HG03520 (cell line): ENCODE measurements around the gene AIG1.
"Not testable (repeated sequence)": the region's sequence is repeated elsewhere in the genome, so short reads cannot be mapped to it uniquely, and the experiment has no call there.

Source experiments
- ATAC-seq: cut with Tn5 transposase; IDR thresholded peaks from one replicate; pipeline ENCODE4 v1.9.1; 2021; ENCODE audit warnings: mild to moderate bottlenecking, moderate library complexity; ENCODE audit not compliant: unreplicated experiment

Gene AIG1

DNA sequence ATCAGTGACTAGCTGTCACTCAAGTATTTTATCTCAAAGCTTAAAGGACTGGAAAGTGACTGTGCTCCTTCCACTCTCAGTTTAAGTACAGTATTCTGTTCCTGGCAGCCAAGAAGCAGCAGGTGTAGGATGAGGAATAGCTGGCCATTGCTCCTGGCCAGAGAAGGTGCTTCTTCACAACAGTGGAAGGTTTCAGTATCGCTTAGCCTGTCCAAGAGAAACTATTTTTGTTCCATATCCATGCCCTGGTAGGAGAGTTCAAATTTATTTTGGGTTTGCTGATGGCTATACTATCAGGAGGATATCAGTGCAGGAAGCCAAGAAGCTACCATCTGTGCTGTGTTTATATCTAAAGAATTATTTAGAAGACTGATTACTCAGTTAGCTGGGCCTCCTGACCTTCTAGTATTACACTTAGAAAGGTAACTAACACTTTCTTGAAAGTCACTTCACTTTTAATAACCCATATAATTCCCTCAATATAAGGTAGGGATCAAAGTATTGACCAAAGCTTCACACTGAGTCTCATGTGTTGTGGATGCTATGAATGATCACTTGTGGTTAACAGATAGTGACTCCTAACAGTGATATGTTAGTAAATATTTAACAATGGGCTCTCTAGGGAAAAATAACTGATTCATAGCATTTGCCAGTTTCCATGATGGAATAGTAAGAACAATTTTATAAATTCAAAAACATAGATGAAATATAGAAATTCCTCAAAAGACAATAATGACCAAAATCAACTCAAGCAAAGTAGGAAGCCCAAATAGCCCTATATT, 99.9 kb downstream of the AIG1 start:
- no peak for ATAC-seq

DNA sequence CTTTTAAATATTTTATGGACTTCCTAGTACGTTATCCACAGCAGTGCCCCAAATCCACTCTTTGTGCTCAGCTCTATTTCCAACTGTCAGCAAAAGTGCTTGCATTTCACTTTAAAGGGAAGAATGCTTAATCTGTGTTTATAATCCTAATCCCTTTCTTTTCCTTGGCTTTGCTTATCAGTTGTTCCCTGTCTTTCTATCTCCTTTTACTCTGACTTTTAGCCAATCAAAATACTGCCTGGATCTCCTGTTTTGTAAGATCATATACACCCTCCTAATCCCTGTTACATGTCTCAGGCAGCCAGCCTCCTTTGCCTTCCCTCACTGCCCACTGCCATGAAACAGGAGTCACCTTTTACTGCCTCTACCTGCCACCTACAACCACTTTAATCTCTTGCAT, 102.9 kb downstream of the AIG1 start:
- no peak for ATAC-seq

DNA sequence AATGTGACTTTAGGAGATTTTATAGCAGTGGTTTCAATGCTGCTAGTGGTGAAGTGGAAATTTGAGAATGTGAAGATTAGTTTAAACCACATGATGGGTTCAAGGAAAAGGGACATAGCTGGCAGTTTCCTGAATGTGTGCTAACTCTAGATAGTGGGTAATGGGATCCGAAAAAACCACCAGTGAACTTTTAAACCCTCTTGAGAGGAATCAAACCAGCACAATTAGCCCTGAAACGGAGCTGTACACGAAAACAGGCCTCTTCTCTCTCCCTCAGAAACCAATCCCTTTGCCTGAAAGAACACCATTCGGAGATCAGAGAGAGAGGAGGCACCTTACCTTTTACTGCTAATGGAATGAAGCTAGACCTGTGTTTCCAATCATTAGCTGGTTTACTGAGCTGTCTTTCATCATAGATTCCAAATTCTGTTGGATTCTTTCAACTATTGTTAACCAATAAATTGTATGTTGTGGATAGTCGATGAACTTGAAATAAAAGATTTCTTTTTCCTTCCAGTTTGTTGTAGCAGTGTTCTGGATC, 103.9 kb downstream of the AIG1 start:
- ATAC-seq, result no peak

DNA sequence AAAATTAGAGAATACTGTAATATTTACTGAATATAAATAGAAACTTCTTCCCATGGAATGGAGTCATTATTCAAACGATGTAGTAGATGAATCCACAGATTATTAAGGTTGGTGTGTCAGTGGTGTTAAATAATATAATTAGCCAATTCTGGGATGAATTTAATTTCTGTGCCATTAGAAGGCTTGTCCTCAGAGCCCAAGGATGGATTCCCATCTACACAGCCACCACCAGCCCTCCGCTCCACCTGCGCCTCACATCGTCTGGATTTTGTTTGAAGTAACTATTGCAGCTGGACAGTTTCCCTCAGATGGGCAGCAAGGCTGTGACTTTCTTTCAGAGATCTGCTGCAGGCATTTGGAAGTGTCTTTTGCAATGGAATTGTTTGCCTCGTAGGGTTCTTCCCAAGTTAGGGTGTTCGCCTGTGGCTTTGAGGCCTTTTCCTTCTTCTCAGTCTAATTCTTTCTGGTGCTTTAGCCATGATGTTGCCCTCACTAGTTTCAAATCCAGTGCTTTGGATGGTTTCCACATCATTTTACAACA, 104.7 kb downstream of the AIG1 start:
- no peak for ATAC-seq

DNA sequence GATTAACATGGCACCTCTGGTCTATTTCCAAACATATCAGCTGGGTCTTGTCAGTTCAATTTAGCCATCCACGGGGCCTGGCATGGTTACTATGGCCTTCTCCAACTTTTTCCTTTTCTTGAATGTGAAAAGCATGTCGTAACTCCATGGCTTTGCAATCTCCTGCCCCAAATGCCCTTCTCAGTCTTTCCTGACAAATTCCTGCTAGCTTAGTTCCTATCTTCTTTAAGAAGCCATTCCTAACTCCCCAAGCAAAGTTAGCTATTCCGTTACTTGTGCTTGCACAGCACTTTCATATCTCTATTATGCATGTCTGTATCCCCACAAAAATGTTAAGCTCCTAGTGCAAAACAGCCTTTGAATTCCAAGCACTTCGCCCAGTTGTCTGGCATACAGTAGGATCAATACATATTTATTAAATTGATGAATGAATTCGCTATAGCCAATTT, 105.6 kb downstream of the AIG1 start:
- no peak for ATAC-seq

DNA sequence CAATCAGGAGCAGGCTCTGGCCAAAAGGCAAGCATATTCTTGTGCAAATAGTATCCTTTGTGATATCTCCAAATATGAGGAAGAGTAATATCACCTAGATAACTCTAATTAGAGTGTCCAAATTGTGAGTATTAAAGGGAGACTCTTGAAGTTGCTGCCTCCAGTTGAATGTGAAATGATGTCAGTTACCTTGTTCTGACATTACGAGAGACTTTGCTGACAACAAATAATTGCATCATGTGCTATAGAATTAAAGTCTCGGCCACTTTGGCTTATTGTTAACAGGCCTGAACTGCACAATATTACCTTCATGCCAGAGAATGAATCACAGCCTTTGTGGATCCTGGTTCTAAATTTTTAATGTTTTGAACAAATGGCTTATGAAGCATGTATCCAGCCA, 106.5 kb downstream of the AIG1 start:
- ATAC-seq, result no peak

DNA sequence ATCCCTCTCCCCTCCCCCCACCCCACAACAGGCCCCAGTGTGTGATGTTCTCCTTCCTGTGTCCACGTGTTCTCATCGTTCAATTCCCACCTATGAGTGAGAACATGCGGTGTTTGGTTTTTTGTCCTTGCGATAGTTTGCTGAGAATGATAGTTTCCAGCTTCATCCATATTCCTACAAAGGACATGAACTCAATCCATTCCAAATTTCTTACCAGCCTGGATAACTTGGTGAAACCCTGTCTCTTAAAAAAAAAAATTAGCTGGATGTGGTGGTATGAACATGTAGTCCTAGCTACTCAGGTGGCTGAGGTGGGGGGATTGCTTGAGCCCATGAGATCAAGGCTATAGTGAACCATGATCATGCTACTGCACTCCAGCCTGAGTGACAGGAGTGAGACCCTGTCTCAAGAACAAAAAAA, 107.7 kb downstream of the AIG1 start:
- not testable (repeated sequence) for ATAC-seq

DNA sequence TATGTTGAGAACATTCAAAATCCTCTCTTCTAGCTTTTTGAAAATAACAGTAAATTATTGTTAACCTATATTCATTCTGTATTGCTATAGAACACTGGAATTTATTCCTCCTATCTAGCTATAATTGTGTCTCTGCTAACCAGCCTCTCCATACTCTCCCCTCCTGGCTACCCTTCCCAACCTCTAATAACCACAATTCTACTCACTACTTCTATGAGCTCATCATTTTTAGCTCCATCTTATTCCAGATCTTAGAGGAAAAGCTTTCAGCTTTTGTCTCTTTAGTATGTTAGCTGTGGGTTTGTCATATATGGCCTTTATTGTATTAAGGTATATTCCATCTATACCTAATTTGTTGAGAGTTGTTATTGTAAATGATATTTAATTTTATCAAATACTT, 108.8 kb downstream of the AIG1 start:
- no peak for ATAC-seq

DNA sequence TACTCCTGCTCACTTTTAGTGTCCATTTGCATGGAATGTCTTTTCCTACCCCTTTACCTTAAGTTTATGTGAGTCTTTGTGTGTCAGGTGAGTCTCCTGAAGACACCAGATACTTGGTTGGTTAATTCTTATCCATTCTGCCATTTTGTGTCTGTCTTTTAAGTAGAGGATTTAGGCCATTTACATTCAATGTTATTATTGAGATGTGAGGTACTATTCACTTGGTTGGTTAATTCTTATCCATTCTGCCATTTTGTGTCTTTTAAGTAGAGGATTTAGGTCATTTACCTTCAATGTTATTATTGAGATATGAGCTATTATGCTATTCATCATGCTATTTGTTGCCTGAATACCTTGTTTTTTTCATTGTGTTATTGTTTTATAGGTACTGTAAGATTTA, 113.8 kb downstream of the AIG1 start:
- ATAC-seq, result no peak

DNA sequence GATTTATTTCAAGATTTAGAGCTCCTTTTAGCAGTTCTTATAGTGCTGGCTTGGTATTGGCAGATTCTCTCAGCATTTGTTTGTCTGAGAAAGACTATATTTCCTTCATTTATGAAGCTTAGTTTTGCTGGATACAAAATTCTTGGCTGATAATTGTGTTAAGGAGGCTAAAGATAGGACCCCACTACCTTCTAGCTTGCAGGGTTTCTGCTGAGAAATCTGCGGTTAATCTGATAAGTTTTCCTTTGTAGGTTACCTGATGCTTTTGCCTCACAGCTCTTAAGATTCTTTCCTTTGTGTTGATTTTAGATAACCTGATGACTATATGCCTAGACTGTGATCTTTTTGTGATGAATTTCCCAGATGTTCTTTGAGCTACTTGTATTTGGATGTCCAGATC, 114.3 kb downstream of the AIG1 start:
- no peak for ATAC-seq

DNA sequence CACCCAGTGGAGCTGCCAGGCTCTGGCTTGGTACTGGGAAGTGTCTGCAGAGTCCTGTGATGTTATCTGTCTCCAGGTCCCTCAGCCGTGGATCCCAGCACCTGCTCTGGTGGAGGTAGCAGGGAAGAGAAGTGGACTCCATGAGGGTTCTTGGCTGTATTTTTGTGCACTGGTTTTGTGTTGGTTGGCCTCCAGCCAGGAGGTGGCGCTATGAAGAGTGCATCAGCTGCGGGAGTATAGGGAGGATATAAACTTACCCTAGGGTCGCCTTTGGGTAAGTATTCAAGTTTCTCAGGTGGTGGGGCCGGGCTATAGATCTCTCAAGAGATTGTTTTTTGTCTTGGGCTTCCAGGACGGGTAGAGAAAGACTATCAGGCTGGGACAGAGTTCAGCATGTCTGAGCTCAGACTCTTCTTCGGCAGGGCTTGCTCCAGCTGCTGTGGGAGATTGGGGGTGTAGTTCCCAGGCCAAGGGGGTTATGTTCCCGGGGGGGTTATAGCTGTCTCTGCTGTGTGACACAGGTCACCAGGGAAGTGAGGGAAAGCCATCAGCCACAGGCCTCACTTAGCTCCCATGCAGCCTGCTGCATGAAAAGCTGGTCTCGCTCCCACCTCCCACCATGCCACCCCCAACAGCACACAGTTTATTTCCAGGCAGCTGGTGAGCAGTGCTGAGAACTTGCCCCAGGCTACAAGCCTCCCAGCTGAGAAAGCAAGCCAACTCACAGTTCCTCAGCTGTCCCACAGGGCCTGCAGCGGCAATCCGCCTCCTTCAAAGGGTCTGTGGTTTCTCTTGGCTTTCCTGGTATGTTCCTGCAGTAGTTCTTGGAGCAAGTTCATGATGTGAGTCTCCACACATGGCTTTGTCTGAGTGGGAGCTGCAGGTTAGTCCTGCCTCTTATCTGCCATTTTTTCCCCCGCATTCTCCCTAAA, 115.7 kb downstream of the AIG1 start:
- no peak for ATAC-seq

DNA sequence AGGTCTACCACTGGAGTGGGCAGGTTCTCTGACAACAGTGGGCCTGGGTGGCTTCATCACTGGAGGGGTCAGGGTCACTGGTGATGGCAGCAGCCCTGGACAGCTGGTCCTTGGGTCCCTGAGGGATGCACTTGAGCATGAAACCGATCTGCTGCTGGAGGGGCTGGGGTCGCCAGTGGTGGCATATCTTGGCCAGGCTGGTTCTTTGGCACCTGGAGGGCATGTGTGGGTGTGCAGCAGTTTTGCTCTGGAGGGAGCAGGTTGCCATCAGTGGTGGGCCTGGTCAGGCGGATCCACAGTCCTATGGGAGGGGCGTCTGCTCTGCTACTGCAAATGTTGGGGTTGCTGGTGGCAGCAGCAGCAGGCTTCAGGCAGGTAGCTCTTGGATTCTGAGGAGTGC, 117.0 kb downstream of the AIG1 start:
- no peak for ATAC-seq

DNA sequence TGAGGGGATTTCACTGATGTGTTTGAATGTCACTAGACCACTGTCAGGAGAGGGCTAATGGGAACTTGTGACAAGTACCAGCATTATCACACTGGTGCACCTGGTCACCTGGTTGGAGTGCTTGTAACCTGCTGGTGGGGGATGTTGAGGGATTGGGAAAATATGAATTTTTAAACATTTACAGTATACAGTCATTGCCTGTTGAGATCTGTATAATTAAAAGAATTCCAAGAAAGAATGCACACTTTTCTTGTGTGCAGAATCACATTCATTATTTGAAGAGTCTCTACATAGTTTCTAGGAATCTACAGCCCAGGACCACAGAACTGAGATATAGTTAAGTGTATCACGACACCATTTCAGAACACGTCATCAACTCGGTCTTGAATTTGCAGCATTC, 118.4 kb downstream of the AIG1 start:
- ATAC-seq, result no peak

DNA sequence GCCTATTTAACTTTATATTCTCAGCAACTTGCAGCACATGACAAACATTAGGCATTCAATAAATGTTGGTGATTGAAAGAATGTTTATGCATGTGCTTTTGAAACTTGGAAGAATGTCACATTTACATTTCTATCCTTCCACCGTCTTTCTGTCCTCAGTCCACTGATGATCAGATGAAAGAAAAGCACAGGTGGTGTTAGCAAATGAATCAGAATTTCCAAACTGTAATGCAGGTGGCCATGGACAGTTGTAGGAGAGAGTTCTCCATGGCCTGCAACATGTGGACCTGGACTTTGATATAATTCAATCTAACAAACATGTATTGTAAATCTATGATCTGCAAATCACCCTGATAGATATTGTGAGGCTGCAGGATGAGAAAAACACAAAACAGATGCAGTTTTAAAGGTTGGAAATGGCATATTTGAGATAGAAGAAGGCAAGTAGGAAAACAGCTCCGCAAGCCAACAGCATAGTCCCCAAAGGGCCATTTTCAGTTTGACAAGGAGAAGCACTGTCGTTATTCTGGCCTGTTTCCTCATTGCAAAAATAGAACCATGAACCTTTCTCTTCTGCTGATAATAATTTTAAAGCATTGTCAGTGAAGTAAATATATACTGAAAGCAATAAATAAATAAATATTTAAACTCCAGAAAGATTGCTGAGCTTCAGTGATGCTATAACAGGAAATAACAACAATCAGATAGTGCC, 119.4 kb downstream of the AIG1 start:
- ATAC-seq, result no peak

DNA sequence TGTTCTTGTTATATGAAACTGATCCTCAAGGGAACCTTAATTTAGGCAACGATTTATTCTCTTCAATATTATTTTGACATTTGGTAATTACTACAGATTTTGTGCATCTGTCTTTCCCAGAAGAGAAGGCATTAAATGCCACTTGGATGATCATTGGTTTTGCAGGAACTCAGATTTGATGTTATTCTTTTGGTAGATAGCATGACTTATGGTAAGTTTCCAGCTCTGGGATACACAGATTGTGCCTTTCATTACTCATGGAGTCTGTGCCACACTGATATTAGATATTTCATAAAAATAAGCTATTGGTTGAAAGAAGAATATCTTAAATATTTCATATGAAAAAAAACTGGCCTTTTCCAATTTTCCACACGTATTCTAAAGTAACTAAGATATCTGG, 120.1 kb downstream of the AIG1 start:
- no peak for ATAC-seq

DNA sequence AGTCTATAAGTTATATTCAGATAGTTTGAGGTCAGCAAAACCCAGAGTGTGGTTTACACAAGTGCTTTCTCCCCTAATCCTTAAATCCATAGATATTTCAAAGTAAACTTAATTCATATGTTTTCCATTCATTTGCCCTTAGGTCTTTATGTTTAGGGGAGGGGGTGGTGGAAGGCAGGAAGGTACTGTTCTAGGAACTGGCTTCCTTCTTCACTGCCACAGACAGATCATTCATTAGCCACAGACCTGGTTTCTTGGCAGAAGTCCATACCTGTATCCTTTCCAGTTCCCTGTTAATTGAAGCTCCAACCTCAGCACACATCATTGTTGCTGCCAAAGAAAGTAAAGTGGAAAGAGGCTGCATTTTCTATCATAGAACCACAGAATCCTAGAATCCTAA, 123.0 kb downstream of the AIG1 start:
- no peak for ATAC-seq

DNA sequence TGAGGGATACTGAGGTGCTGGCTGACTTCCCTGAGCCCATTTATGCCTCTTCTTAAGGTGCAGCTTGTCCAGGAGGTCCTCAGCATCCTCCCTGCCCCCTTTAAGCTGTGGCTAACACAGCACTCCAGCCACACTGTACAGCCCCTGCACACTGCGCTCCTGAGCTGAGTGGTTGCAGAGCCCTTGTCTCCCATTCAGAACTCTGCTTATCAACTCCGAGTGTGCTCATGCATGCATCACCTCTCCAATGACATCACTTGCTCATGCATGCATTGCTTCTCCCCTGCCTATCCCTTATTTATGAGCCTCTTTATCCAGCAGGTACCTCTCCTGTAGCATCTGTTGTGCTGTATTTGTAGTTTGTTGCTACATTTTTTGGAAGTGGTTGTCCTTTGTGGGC, 124.6 kb downstream of the AIG1 start:
- ATAC-seq, result no peak

DNA sequence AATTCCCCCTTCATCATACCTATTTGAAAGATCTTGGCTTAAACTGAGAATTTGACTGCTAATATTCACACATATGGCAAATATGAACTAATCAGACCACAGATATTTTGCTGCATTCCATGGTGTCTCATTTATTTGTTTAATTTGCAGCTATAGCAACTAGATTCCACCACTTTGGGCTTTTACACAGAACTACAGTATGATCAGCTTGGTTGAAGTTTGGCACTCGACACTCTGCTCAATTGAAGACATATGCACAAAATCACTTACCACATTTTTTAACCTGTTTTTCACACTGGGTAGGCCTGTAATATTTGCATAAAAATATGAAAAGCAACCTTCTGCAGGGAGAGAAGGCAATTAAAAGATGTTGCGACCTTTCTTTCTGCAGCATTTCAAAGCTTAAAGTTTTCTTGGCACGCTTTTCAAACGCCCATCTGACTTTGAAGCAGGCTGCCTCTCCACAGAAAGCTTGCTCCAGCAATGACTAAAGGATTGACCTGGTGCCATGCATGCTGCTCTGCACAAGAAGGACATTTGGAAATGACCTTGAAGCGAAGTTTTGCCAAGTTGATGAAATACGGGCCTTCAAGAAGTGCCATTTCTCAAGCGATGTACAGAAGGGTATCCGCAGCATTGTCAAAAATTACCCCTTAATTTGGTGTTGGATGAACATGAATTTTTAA, 126.7 kb downstream of the AIG1 start:
- no peak for ATAC-seq

DNA sequence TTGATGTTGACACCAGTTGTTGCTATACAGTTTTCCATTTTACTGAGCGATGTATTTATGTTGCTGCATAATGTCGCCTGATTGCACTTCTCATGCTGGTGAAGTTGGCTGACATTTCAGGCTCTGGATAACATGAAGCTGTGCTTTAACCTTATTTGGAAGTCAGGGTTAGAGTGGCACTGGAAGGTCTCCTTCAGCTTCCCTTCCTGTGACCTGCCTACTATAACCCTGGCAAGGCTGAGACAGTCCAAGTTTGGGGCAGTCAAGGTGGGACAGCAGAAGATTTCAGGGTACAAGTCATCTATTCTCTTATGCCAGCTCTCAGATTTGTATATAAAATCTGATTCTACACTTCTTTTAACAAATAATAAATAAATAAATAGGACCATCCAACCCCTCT, 127.6 kb downstream of the AIG1 start:
- no peak for ATAC-seq

DNA sequence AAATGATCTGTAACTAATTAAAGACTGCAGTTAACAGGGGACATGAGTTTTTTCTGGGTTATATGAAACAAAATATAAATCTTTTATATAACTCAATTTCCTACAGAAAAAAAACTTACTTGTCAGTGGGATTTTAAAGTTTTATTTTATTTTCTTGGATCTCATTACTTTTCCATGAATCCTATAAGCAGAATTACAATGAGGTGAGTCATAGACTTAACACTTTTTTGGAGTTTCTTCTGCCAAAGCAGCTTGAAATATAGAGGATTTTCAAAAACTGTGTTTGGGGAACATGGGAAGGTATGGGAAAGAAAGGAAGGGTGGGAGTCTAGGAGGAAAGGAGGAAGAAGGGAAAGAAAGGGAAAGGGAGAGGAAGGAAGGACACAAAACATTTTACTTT, 130.7 kb downstream of the AIG1 start:
- no peak for ATAC-seq
